ENCODE measurements around the gene RAG1. TPM values are rescaled to one million over a fixed set of nuclear protein-coding genes. Genes with fewer than 3 reads are reported as not detected.

Gene RAG1
- total and polyA plus RNA-seq, 8 donors = 0.50 to 2.0 (median 1.6) TPM

GRCh38 chr11:36564376-36565030, 3.3 kb upstream of the RAG1 start:
- Histone ChIP-seq H3K4me1 (peaks cover 0 to 3% of the 10 kb centered on the region in 2 donors), H3K36me3 (no peaks in the 10 kb centered on the region), H3K27me3 (peaks cover 0 to 4% of the 10 kb centered on the region in 2 donors), H3K4me3 (peak overlapping the region in 1 of 2 donors; percentile 5), H3K9me3 (no peaks in the 10 kb centered on the region), H3K27ac (no peak overlapping the region)
- intact Hi-C loops (cut with DNase I) = loop anchor here in 1 of 2 donors (10.0 kb wide), 2 partner anchors 100 to 180 kb away; no protein-coding TSS in a partner anchor
- ATAC-seq (peak; percentile 91), DNase-seq (peak in 2 of 4 donors; percentile 67 to 77)
- TF ChIP-seq CTCF (IDR thresholded peaks at IDR 0.05) = peak; percentile 20 to 35

GRCh38 chr11:36565031-36565610, 2.7 kb upstream of the RAG1 start:
- H3K4me1 ChIP-seq = peaks cover 0 to 3% of the 10 kb centered on the region in 2 donors
- H3K27me3 ChIP-seq = peaks cover 0 to 4% of the 10 kb centered on the region in 2 donors
- intact Hi-C loops (cut with DNase I) = loop anchor here in 1 of 2 donors (10.0 kb wide), 2 partner anchors 100 to 180 kb away; no protein-coding TSS in a partner anchor
- no peak for TF ChIP-seq CTCF (IDR thresholded peaks at IDR 0.05)
- H3K9me3 ChIP-seq = no peaks in the 10 kb centered on the region
- H3K36me3 ChIP-seq = no peaks in the 10 kb centered on the region
- no peak overlapping the region for H3K4me3 ChIP-seq
- no peak overlapping the region for H3K27ac ChIP-seq
- no peak for DNase-seq
- ATAC-seq = no peak

- Histone ChIP-seq H3K27me3 (peaks cover 0 to 4% of the 10 kb centered on the region in 2 donors), H3K27ac (no peak overlapping the region), H3K36me3 (no peaks in the 10 kb centered on the region), H3K4me3 (no peak overlapping the region), H3K4me1 (peaks cover 0 to 3% of the 10 kb centered on the region in 2 donors), H3K9me3 (no peaks in the 10 kb centered on the region)
- intact Hi-C loops (cut with DNase I) = loop anchor here in 1 of 2 donors (10.0 kb wide), 2 partner anchors 98 to 178 kb away; no protein-coding TSS in a partner anchor
- no peak for DNase-seq
- ATAC-seq = no peak
- no peak for TF ChIP-seq CTCF (IDR thresholded peaks at IDR 0.05)
Observed at GRCh38 chr11:36566407-36567053, 1.3 kb upstream of the RAG1 start.

- H3K4me3 ChIP-seq = no peak overlapping the region
- intact Hi-C loops (cut with DNase I) = loop anchor here in 1 of 2 donors (10.0 kb wide), 2 partner anchors 96 to 176 kb away; no protein-coding TSS in a partner anchor
- ATAC-seq (no peak), DNase-seq (no peak)
- no peaks in the 10 kb centered on the region for H3K9me3 ChIP-seq
- H3K36me3 ChIP-seq = no peaks in the 10 kb centered on the region
- H3K27me3 ChIP-seq = peaks cover 0 to 4% of the 10 kb centered on the region in 2 donors
- no peak overlapping the region for H3K27ac ChIP-seq
- no peak for TF ChIP-seq CTCF (IDR thresholded peaks at IDR 0.05)
- H3K4me1 ChIP-seq = peaks cover 0 to 3% of the 10 kb centered on the region in 2 donors
Observed at GRCh38 chr11:36569095-36569494, 1.3 kb downstream of the RAG1 start.

GRCh38 chr11:36574486-36574885, 6.7 kb downstream of the RAG1 start:
- intact Hi-C loops (cut with DNase I) = no loop called here
- Histone ChIP-seq H3K4me1 (no peaks in the 10 kb centered on the region), H3K27me3 (no peaks in the 10 kb centered on the region), H3K9me3 (no peaks in the 10 kb centered on the region), H3K27ac (no peak overlapping the region), H3K36me3 (no peaks in the 10 kb centered on the region), H3K4me3 (no peak overlapping the region)
- TF ChIP-seq CTCF (IDR thresholded peaks at IDR 0.05) = no peak
- ATAC-seq (no peak), DNase-seq (no peak)
